Left renal pelvis (tissue), 4 donors: ENCODE results near the gene PIM3. TPM values are rescaled to one million over a fixed set of nuclear protein-coding genes. Genes with fewer than 3 reads are reported as not detected.
"Not testable (repeated sequence)": the region's sequence is repeated elsewhere in the genome, so short reads cannot be mapped to it uniquely, and the experiment has no call there.

ENCODE experiments used
- DNase-seq, 4 donors: peaks; one replicate each; pipeline ENCODE4 v3.0.0-alpha.2; 2013; ENCODE audit warnings: low read depth in 4 of 4, low spot score in 3 of 4
- polyA plus RNA-seq, 4 donors: library from polyadenylated mRNA; unstranded; fragments of 120-200 nt; gene quantifications; one replicate each; pipeline ENCODE4 v1.2.1, GENCODE V29; 2013; ENCODE audit not compliant: insufficient read length in 4 of 4

The PIM3 gene
- polyA plus RNA-seq, 4 donors, result 13.8 to 26.2 (median 15.3) TPM

- DNase-seq, result not testable (repeated sequence)
Measured at GRCh38 chr22:49981799-49982198, 21.2 kb downstream of the PIM3 start.

GRCh38 chr22:49983148-49984042, 22.8 kb downstream of the PIM3 start:
- no peak for DNase-seq

GRCh38 chr22:49986325-49986724, 25.8 kb downstream of the PIM3 start:
- DNase-seq, result no peak

GRCh38 chr22:49989826-49990225, 29.3 kb downstream of the PIM3 start:
- not testable (repeated sequence) for DNase-seq

GRCh38 chr22:49991167-49991566, 30.6 kb downstream of the PIM3 start:
- DNase-seq, result no peak

- DNase-seq, result no peak
Measured at GRCh38 chr22:49991907-49992533, 31.4 kb downstream of the PIM3 start.

- DNase-seq, result no peak
Measured at GRCh38 chr22:49992921-49993648, 32.5 kb downstream of the PIM3 start.

GRCh38 chr22:49993649-49994360, 33.2 kb downstream of the PIM3 start:
- DNase-seq, result no peak

- no peak for DNase-seq
Measured at GRCh38 chr22:49994361-49995040, 33.9 kb downstream of the PIM3 start.

- DNase-seq, result no peak
Measured at GRCh38 chr22:49995041-49995360, 34.4 kb downstream of the PIM3 start.

- DNase-seq, result no peak
Measured at GRCh38 chr22:49995361-49996118, 35.0 kb downstream of the PIM3 start.

GRCh38 chr22:49996119-49996517, 35.5 kb downstream of the PIM3 start:
- DNase-seq, result no peak

GRCh38 chr22:49996518-49997250, 36.1 kb downstream of the PIM3 start:
- no peak for DNase-seq

GRCh38 chr22:49997251-49997599, 36.7 kb downstream of the PIM3 start:
- no peak for DNase-seq

- DNase-seq, result no peak
Measured at GRCh38 chr22:49997932-49998717, 37.6 kb downstream of the PIM3 start.

GRCh38 chr22:49998718-49999062, 38.1 kb downstream of the PIM3 start:
- no peak for DNase-seq

GRCh38 chr22:49999063-49999945, 38.7 kb downstream of the PIM3 start:
- no peak for DNase-seq
